Endothelial cell (in vitro differentiated cells): ENCODE data around the gene RPS6KL1. TPM values are rescaled to one million over a fixed set of nuclear protein-coding genes. Genes with fewer than 3 reads are reported as not detected.
"Not testable (repeated sequence)": the region's sequence is repeated elsewhere in the genome, so short reads cannot be mapped to it uniquely, and the experiment has no call there.

ENCODE experiments used
- DNase-seq: peaks from one replicate; pipeline ENCODE4 v3.0.0; 2021; ENCODE audit warnings: low spot score
- H3K27ac Mint-ChIP-seq: one replicate; pipeline ENCODE4 v1.8.0; 2021; ENCODE audit warnings: mixed read lengths, inconsistent platforms; ENCODE audit not compliant: unreplicated experiment
- H3K27me3 Mint-ChIP-seq: one replicate; pipeline ENCODE4 v1.8.0; 2021; ENCODE audit warnings: mild to moderate bottlenecking, moderate library complexity, mixed read lengths, inconsistent platforms; ENCODE audit not compliant: unreplicated experiment
- H3K36me3 Mint-ChIP-seq: one replicate; pipeline ENCODE4 v1.8.0; 2021; ENCODE audit warnings: mild to moderate bottlenecking, low read depth, mixed read lengths, inconsistent platforms; ENCODE audit not compliant: unreplicated experiment
- H3K4me1 Mint-ChIP-seq: one replicate; pipeline ENCODE4 v1.8.0; 2021; ENCODE audit warnings: mild to moderate bottlenecking, mixed read lengths, inconsistent platforms; ENCODE audit not compliant: unreplicated experiment
- H3K4me3 Mint-ChIP-seq: one replicate; pipeline ENCODE4 v1.8.0; 2021; ENCODE audit warnings: mild to moderate bottlenecking, mixed read lengths, inconsistent platforms; ENCODE audit not compliant: unreplicated experiment
- H3K9me3 Mint-ChIP-seq: one replicate; pipeline ENCODE4 v1.8.0; 2021; ENCODE audit warnings: mixed read lengths, inconsistent platforms; ENCODE audit not compliant: unreplicated experiment
- CTCF ChIP-seq: fragments of 200-600 bp; sonication (generic); IDR thresholded peaks from one replicate; pipeline ENCODE4 v1.5.0; 2021; ENCODE audit warnings: antibody characterized with exemption; ENCODE audit not compliant: unreplicated experiment
- total RNA-seq: library from RNA; stranded (reverse); fragmentation: NEBNext Ultra II Directional; extraction: Animal tissue kit (Norgen Biotek cat#: 25700); gene quantifications from one replicate; pipeline ENCODE4 v1.2.1, GENCODE V29; 2021; ENCODE audit not compliant: unreplicated experiment

RPS6KL1 gene
- total RNA-seq, 1 donor from 2014 or later = 2.3 TPM

- Mint-ChIP-seq H3K4me3 (no peak overlapping the region), H3K27ac (no peak overlapping the region), H3K4me1 (peaks cover 6% of the 10 kb centered on the region), H3K36me3 (no peaks in the 10 kb centered on the region), H3K9me3 (no peaks in the 10 kb centered on the region), H3K27me3 (peaks cover 5% of the 10 kb centered on the region)
- TF ChIP-seq CTCF = no peak
- no peak for DNase-seq
Measured at GRCh38 chr14:74934476-74935359, 11.7 kb upstream of the RPS6KL1 start.

GRCh38 chr14:74934041-74934440, 11.0 kb upstream of the RPS6KL1 start:
- no peaks in the 10 kb centered on the region for H3K36me3 Mint-ChIP-seq
- H3K27ac Mint-ChIP-seq = no peak overlapping the region
- H3K27me3 Mint-ChIP-seq = peaks cover 4% of the 10 kb centered on the region
- H3K4me1 Mint-ChIP-seq = peaks cover 8% of the 10 kb centered on the region
- no peak overlapping the region for H3K4me3 Mint-ChIP-seq
- H3K9me3 Mint-ChIP-seq = no peaks in the 10 kb centered on the region
- DNase-seq = no peak
- no peak for TF ChIP-seq CTCF

GRCh38 chr14:74932936-74933335, 9.9 kb upstream of the RPS6KL1 start:
- H3K27me3 Mint-ChIP-seq, H3K4me3 Mint-ChIP-seq, DNase-seq, H3K36me3 Mint-ChIP-seq, H3K27ac Mint-ChIP-seq, H3K4me1 Mint-ChIP-seq, H3K9me3 Mint-ChIP-seq: not testable (repeated sequence)

- Mint-ChIP-seq H3K4me1 (peaks cover 8% of the 10 kb centered on the region), H3K4me3 (no peak overlapping the region), H3K9me3 (no peaks in the 10 kb centered on the region), H3K36me3 (no peaks in the 10 kb centered on the region), H3K27ac (peak overlapping the region; percentile 72), H3K27me3 (peaks cover 2% of the 10 kb centered on the region)
- no peak for TF ChIP-seq CTCF
- DNase-seq = no peak
Measured at GRCh38 chr14:74932401-74932901, 9.4 kb upstream of the RPS6KL1 start.

GRCh38 chr14:74931744-74932143, 8.7 kb upstream of the RPS6KL1 start:
- not testable (repeated sequence) for H3K27ac Mint-ChIP-seq, H3K4me3 Mint-ChIP-seq, H3K36me3 Mint-ChIP-seq, H3K27me3 Mint-ChIP-seq, H3K4me1 Mint-ChIP-seq, H3K9me3 Mint-ChIP-seq, DNase-seq

- Mint-ChIP-seq H3K36me3 (no peaks in the 10 kb centered on the region), H3K4me3 (no peak overlapping the region), H3K27me3 (peaks cover 3% of the 10 kb centered on the region), H3K27ac (no peak overlapping the region), H3K4me1 (peaks cover 8% of the 10 kb centered on the region), H3K9me3 (no peaks in the 10 kb centered on the region)
- TF ChIP-seq CTCF = no peak
- DNase-seq = no peak
Measured at GRCh38 chr14:74929242-74929641, 6.2 kb upstream of the RPS6KL1 start.
